K562 (cell line): ENCODE results near the gene ANO9. TPM values are rescaled to one million over a fixed set of nuclear protein-coding genes. Genes with fewer than 3 reads are reported as not detected.

Experiments
- C11orf30 ChIP-seq: fragments of 450-650 bp; IDR thresholded peaks from 2 replicates; pipeline ENCODE4 v1.6.1; 2016; ENCODE audit warnings: low read depth, mild to moderate bottlenecking
- CBX2 ChIP-seq: fragments of 200-600 bp; sonication (generic); IDR thresholded peaks from one replicate; pipeline ENCODE4 v1.6.1; 2012; ENCODE audit warnings: mild to moderate bottlenecking, low read length, inconsistent platforms; ENCODE audit not compliant: insufficient read depth, poor library complexity, severe bottlenecking
- CEBPG ChIP-seq, 3 experiments: fragments of 200-800 bp in 1 of 3; sonication (Bioruptor generic) in 1 of 3; sonication (generic) in 1 of 3; formaldehyde crosslinking in 1 of 3; IDR thresholded peaks in 2 of 3; conservative IDR thresholded peaks in 1 of 3; 2 replicates each; pipeline versions ENCODE4 v1.6.1 to v1.8.0; 2016 to 2022; ENCODE audit warnings: missing compliant biosample characterization in 2 of 3, missing genetic modification characterization in 2 of 3, mild to moderate bottlenecking in 1 of 3, missing genetic modification reagents in 1 of 3
- GATA2 ChIP-seq: sonication (generic); formaldehyde crosslinking; IDR thresholded peaks from 2 replicates; pipeline ENCODE4 v1.4.0; 2020; ENCODE audit warnings: mild to moderate bottlenecking, missing genetic modification reagents
- HDAC3 ChIP-seq: fragments of 450-650 bp; IDR thresholded peaks from 2 replicates; pipeline ENCODE4 v1.6.1; 2018; ENCODE audit warnings: borderline replicate concordance, mild to moderate bottlenecking, moderate library complexity; ENCODE audit not compliant: partially characterized antibody
- HDAC8 ChIP-seq: fragments of 450-650 bp; IDR thresholded peaks from 2 replicates; pipeline ENCODE4 v1.6.1; 2016; ENCODE audit warnings: mild to moderate bottlenecking, missing genetic modification characterization, moderate library complexity, missing compliant biosample characterization
- MXD1 ChIP-seq: fragments of 250-450 bp; sonication (Bioruptor Pico); IDR thresholded peaks from 2 replicates; pipeline ENCODE4 v1.8.0; 2021; ENCODE audit warnings: borderline replicate concordance, mild to moderate bottlenecking, moderate library complexity; ENCODE audit not compliant: poor library complexity, severe bottlenecking
- MYC ChIP-seq, 2 experiments: fragments of 250-450 bp in 1 of 2; sonication (Bioruptor Pico) in 1 of 2; IDR thresholded peaks; 2 replicates each; pipeline versions ENCODE4 v1.5.1 to v1.6.1; 2012 to 2021; ENCODE audit warnings: low read depth in 2 of 2, borderline replicate concordance in 1 of 2, improper control_type of control experiment in 1 of 2, low read length in 1 of 2, mild to moderate bottlenecking in 1 of 2, moderate library complexity in 1 of 2
- NR2C1 ChIP-seq, 2 experiments: fragments of 450-650 bp; IDR thresholded peaks; 2 replicates each; pipeline ENCODE4 v1.6.1; 2017; ENCODE audit warnings: mild to moderate bottlenecking in 2 of 2, antibody characterized with exemption in 1 of 2, inconsistent platforms in 1 of 2, missing compliant biosample characterization in 1 of 2, missing genetic modification characterization in 1 of 2
- NR4A1 ChIP-seq, 2 experiments: fragments of 250-450 bp in 1 of 2; fragments of 450-650 bp in 1 of 2; sonication (Bioruptor Pico) in 1 of 2; IDR thresholded peaks; 2 replicates each; pipeline versions ENCODE4 v1.4.0 to v1.6.1; 2016 to 2020; ENCODE audit warnings: mild to moderate bottlenecking in 2 of 2, missing compliant biosample characterization in 1 of 2, missing genetic modification characterization in 1 of 2, moderate library complexity in 1 of 2
- RREB1 ChIP-seq: fragments of 250-450 bp; sonication (Bioruptor Pico); IDR thresholded peaks from 2 replicates; pipeline ENCODE4 v1.4.0; 2020
- THRAP3 ChIP-seq: fragments of 450-650 bp; IDR thresholded peaks from 2 replicates; pipeline ENCODE4 v1.6.1; 2016; ENCODE audit warnings: mild to moderate bottlenecking, inconsistent platforms, borderline replicate concordance
- USF2 ChIP-seq: sonication (generic); formaldehyde crosslinking; IDR thresholded peaks from 2 replicates; pipeline ENCODE4 v1.5.0; 2020; ENCODE audit warnings: missing genetic modification reagents
- ZFX ChIP-seq: sonication (generic); formaldehyde crosslinking; IDR thresholded peaks from 2 replicates; pipeline ENCODE4 v1.8.0; 2022; ENCODE audit warnings: mild to moderate bottlenecking, missing genetic modification reagents, moderate library complexity
- ZNF3 ChIP-seq: fragments of 250-450 bp; sonication (Bioruptor Pico); IDR thresholded peaks from 2 replicates; pipeline ENCODE4 v1.5.0; 2021; ENCODE audit warnings: mild to moderate bottlenecking, moderate library complexity
- ZNF408 ChIP-seq: fragments of 250-450 bp; sonication (Bioruptor Pico); IDR thresholded peaks from 2 replicates; pipeline ENCODE4 v1.4.0; 2020; ENCODE audit warnings: low read depth, mild to moderate bottlenecking, moderate library complexity
- ZNF583 ChIP-seq: fragments of 250-450 bp; sonication (Bioruptor Pico); IDR thresholded peaks from 2 replicates; pipeline ENCODE4 v1.4.0; 2020
- ZNF707 ChIP-seq: fragments of 250-450 bp; sonication (Bioruptor Pico); conservative IDR thresholded peaks from 2 replicates; pipeline ENCODE4 v1.8.0; 2022; ENCODE audit warnings: inconsistent platforms, mild to moderate bottlenecking, moderate library complexity
- ZNF76 ChIP-seq: fragments of 250-450 bp; sonication (Bioruptor Pico); IDR thresholded peaks from 2 replicates; pipeline ENCODE4 v1.4.0; 2020; ENCODE audit warnings: mild to moderate bottlenecking, moderate library complexity, borderline replicate concordance
- polyA plus RNA-seq, 8 experiments: library from polyadenylated mRNA; depleted of rRNA in 4 of 8; stranded (reverse) in 5 of 8; unstranded in 3 of 8; fragments of >200 nt; fragmentation: Nextera tagmentation in 2 of 8; fragmentation: Illumina TruSeq in 1 of 8; extraction: Ambion mirVana in 2 of 8; extraction: Trizol in 1 of 8; gene quantifications; 2 replicates each; pipeline versions ENCODE4 v1.2.1 to v1.2.3, GENCODE V29; 2011 to 2014; ENCODE audit warnings: inconsistent platforms in 1 of 8, missing spikeins in 1 of 8
- total RNA-seq, 7 experiments: library from RNA; depleted of rRNA in 6 of 7; stranded (reverse); fragments of >200 nt in 6 of 7; fragmentation: Illumina TruSeq in 2 of 7; extraction: Trizol in 2 of 7; gene quantifications; 2 replicates each; pipeline versions ENCODE4 v1.2.1 to v1.2.3, GENCODE V29; 2011 to 2021; ENCODE audit warnings: low replicate concordance in 1 of 7

The ANO9 gene
- total and polyA plus RNA-seq, 9 of the 15 experiments (the other 6 are each of a cell fraction or from before 2014, with no cell fraction given), result 0.20 to 14.5 (median 4.5) TPM

GRCh38 chr11:474914-475506, 33.2 kb upstream of the ANO9 start (continued):
- TF ChIP-seq GATA2 (CRISPR knock-in tag) (no peak), ZFX (CRISPR knock-in tag) (no peak), THRAP3 (no peak), NR2C1 (IDR thresholded peaks at IDR 0.05) (no peak), NR2C1 (tag; IDR thresholded peaks at IDR 0.05) (no peak), C11orf30 (no peak), ZNF3 (peak; percentile 61), ZNF408 (CRISPR knock-in tag) (peak; percentile 96), MXD1 (CRISPR knock-in tag) (peak; percentile 37), MYC (IDR thresholded peaks at IDR 0.05; ENCODE audit: low read depth, low read length) (no peak), MYC (CRISPR knock-in tag; IDR thresholded peaks at IDR 0.05; ENCODE audit: borderline replicate concordance, low read depth) (peak; percentile 46; the same call in 1 of the 2 replicates), ZNF76 (CRISPR knock-in tag) (peak; percentile 84), NR4A1 (CRISPR knock-in tag; IDR thresholded peaks at IDR 0.05) (no peak), NR4A1 (tag; IDR thresholded peaks at IDR 0.05) (peak; percentile 73), CBX2 (no peak), ZNF583 (CRISPR knock-in tag) (peak; percentile 66; the same call in 1 of the 2 replicates), ZNF707 (CRISPR knock-in tag) (peak; percentile 76), HDAC8 (peak; percentile 81), USF2 (no peak), RREB1 (CRISPR knock-in tag) (peak; percentile 94), CEBPG (CRISPR knock-in tag; IDR thresholded peaks at IDR 0.05) (no peak), CEBPG (tag; conservative IDR thresholded peaks at IDR 0.05 in 1 of 2, IDR thresholded peaks at IDR 0.05 in 1 of 2) (peak in 1 of 2 experiments; percentile 27; a peak in 1 of 4 replicates), HDAC3 (no peak)
